Progenitor cell of endocrine pancreas (in vitro differentiated cells): ENCODE results near the gene CSNK1G2. TPM values are rescaled to one million over a fixed set of nuclear protein-coding genes. Genes with fewer than 3 reads are reported as not detected.

Experiments
- DNase-seq: peaks from one replicate; pipeline ENCODE4 v3.0.0; 2021; ENCODE audit warnings: low spot score; ENCODE audit not compliant: unreplicated experiment
- H3K27ac Mint-ChIP-seq: 2 replicates; pipeline ENCODE4 v1.8.0; 2021; ENCODE audit warnings: mild to moderate bottlenecking, moderate library complexity, mixed read lengths
- H3K27me3 Mint-ChIP-seq: 2 replicates; pipeline ENCODE4 v1.8.0; 2021; ENCODE audit warnings: mixed read lengths
- H3K36me3 Mint-ChIP-seq: 2 replicates; pipeline ENCODE4 v1.8.0; 2022; ENCODE audit warnings: mixed read lengths; ENCODE audit not compliant: insufficient read depth
- H3K4me1 Mint-ChIP-seq: 2 replicates; pipeline ENCODE4 v1.8.0; 2021; ENCODE audit warnings: low read depth, mixed read lengths
- H3K4me3 Mint-ChIP-seq: 2 replicates; pipeline ENCODE4 v1.8.0; 2021; ENCODE audit warnings: low read depth, mild to moderate bottlenecking, moderate library complexity, mixed read lengths
- H3K9me3 Mint-ChIP-seq: 2 replicates; pipeline ENCODE4 v1.8.0; 2021; ENCODE audit warnings: low read depth, mixed read lengths
- total RNA-seq: library from RNA; stranded (reverse); gene quantifications from 2 replicates; pipeline ENCODE4 v1.2.1, GENCODE V29; 2021
- TF ChIP-seq, protein P1 (sequence below): fragments of 200-600 bp; sonication (generic); IDR thresholded peaks from one replicate; pipeline ENCODE4 v1.5.0; 2021; ENCODE audit warnings: antibody characterized with exemption, mild to moderate bottlenecking; ENCODE audit not compliant: unreplicated experiment

Gene CSNK1G2
- total RNA-seq, 1 donor from 2014 or later = 103 TPM

DNA sequence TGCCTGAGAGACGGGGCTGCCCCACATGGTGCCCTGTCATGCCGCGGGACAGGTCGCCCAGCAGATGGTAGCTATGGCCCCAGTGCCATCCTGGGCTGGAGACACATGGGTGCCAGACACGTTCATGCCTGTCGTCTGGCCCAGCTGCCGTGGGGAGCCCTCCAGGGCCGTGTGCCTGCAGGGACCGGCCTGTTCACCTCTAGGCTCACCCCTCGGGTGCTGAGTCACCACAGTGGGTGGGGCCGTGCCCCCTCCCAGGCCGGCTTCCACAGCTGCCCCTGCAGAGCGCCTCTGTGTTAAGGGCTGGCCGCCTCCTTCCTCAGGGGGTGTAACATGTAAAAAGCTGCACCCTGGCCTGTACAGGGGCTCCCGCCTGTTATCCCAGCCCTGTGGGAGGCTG, 36.1 kb downstream of the CSNK1G2 start:
- Mint-ChIP-seq H3K9me3 (no peaks in the 10 kb centered on the region), H3K4me1 (no peaks in the 10 kb centered on the region), H3K27me3 (no peaks in the 10 kb centered on the region), H3K4me3 (no peak overlapping the region), H3K27ac (no peak overlapping the region), H3K36me3 (peaks cover 13% of the 10 kb centered on the region)
- TF ChIP-seq, protein P1, sequence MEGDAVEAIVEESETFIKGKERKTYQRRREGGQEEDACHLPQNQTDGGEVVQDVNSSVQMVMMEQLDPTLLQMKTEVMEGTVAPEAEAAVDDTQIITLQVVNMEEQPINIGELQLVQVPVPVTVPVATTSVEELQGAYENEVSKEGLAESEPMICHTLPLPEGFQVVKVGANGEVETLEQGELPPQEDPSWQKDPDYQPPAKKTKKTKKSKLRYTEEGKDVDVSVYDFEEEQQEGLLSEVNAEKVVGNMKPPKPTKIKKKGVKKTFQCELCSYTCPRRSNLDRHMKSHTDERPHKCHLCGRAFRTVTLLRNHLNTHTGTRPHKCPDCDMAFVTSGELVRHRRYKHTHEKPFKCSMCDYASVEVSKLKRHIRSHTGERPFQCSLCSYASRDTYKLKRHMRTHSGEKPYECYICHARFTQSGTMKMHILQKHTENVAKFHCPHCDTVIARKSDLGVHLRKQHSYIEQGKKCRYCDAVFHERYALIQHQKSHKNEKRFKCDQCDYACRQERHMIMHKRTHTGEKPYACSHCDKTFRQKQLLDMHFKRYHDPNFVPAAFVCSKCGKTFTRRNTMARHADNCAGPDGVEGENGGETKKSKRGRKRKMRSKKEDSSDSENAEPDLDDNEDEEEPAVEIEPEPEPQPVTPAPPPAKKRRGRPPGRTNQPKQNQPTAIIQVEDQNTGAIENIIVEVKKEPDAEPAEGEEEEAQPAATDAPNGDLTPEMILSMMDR = no peak
- DNase-seq = no peak

DNA sequence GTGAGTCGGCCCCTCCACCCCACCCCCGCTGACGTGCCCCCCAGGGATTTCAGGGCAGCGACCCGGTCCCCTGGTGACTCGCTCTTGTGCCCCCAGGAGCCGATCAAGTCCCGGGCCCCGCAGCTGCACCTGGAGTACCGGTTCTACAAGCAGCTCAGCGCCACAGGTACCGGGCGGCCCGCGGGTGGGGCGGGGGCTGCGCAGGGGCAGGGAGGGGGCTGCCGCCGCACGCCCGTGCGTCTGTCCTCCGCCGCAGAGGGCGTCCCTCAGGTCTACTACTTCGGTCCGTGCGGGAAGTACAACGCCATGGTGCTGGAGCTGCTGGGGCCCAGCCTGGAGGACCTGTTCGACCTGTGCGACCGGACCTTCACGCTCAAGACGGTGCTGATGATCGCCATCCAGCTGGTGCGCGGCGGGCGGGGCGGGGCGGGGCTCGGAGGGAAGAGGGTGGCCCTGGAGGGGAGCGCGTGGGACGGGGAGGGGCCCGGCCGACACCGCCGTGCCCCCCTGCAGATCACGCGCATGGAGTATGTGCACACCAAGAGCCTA, 37.4 kb downstream of the CSNK1G2 start:
- H3K27ac Mint-ChIP-seq = no peak overlapping the region
- H3K4me1 Mint-ChIP-seq = no peaks in the 10 kb centered on the region
- no peaks in the 10 kb centered on the region for H3K9me3 Mint-ChIP-seq
- peaks cover 15% of the 10 kb centered on the region for H3K36me3 Mint-ChIP-seq
- no peak for DNase-seq
- H3K4me3 Mint-ChIP-seq = no peak overlapping the region
- TF ChIP-seq, protein P1 = no peak
- no peaks in the 10 kb centered on the region for H3K27me3 Mint-ChIP-seq

DNA sequence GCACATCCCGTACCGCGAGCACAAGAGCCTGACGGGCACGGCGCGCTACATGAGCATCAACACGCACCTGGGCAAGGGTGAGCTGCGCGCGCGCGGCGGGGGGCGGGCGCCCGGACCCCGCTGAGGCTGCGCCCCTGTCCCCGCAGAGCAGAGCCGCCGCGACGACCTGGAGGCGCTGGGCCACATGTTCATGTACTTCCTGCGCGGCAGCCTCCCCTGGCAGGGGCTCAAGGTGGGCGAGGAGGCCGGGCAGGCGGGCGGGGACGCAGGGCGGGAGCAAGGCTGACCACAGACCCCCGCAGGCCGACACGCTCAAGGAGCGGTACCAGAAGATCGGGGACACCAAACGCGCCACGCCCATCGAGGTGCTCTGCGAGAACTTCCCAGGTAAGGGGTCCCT, 38.0 kb downstream of the CSNK1G2 start:
- H3K4me3 Mint-ChIP-seq = no peak overlapping the region
- TF ChIP-seq, protein P1 = no peak
- H3K36me3 Mint-ChIP-seq = peaks cover 15% of the 10 kb centered on the region
- H3K9me3 Mint-ChIP-seq = no peaks in the 10 kb centered on the region
- no peak for DNase-seq
- no peaks in the 10 kb centered on the region for H3K27me3 Mint-ChIP-seq
- H3K27ac Mint-ChIP-seq = no peak overlapping the region
- no peaks in the 10 kb centered on the region for H3K4me1 Mint-ChIP-seq

- TF ChIP-seq, protein P1 = no peak
- Mint-ChIP-seq H3K27me3 (no peaks in the 10 kb centered on the region), H3K9me3 (no peaks in the 10 kb centered on the region), H3K36me3 (peaks cover 15% of the 10 kb centered on the region), H3K27ac (no peak overlapping the region), H3K4me3 (no peak overlapping the region), H3K4me1 (no peaks in the 10 kb centered on the region)
- DNase-seq = no peak
Measured at GRCh38 chr19:1979642-1980041, 38.7 kb downstream of the CSNK1G2 start.

- Mint-ChIP-seq H3K27ac (no peak overlapping the region), H3K9me3 (no peaks in the 10 kb centered on the region), H3K27me3 (no peaks in the 10 kb centered on the region), H3K4me1 (no peaks in the 10 kb centered on the region), H3K4me3 (no peak overlapping the region), H3K36me3 (peaks cover 13% of the 10 kb centered on the region)
- DNase-seq = no peak
- TF ChIP-seq, protein P1 = no peak
Measured at GRCh38 chr19:1980091-1980808, 39.3 kb downstream of the CSNK1G2 start.
